NCI-H128 (cell line): ENCODE data around the gene NAV2.
A peak's percentile ranks its signal among the peaks of the same experiment; 100 is the strongest.

Experiments
- DNase-seq: peaks from one replicate; lab custom pipeline; 2025; ENCODE audit not compliant: unreplicated experiment; lab: John Stamatoyannopoulos, UW

Gene NAV2

GRCh38 chr11:19739872-19740271, 27.2 kb downstream of the NAV2 start:
- DNase-seq, result no peak

- DNase-seq, result no peak
Observed at GRCh38 chr11:19740586-19740985, 27.9 kb downstream of the NAV2 start.

- DNase-seq, result peak; percentile 21
Observed at GRCh38 chr11:19742588-19743292, 30.1 kb downstream of the NAV2 start.

DNA sequence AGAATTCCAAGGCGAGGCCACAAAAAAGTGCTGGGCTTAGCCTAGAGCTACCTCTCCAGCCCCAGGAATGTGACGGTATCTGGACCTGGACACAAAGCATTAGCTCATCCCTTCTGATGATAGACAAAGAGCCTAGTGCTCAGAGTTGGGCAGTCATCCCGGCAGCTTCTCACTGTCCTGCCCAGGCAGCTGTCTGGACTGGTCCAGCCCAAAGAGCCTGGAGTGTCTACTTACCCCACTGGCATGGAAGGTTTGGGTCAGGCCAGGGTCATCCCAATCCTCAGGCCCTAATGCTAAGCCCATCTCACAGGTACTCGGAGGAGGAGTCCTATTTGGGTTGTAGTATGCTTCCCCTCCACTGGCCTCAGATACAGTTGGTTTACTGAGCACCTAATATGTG, 31.0 kb downstream of the NAV2 start:
- DNase-seq, result no peak

- DNase-seq, result no peak
Observed at GRCh38 chr11:19744130-19744529, 31.5 kb downstream of the NAV2 start.

GRCh38 chr11:19746086-19746485, 33.4 kb downstream of the NAV2 start:
- no peak for DNase-seq

DNA sequence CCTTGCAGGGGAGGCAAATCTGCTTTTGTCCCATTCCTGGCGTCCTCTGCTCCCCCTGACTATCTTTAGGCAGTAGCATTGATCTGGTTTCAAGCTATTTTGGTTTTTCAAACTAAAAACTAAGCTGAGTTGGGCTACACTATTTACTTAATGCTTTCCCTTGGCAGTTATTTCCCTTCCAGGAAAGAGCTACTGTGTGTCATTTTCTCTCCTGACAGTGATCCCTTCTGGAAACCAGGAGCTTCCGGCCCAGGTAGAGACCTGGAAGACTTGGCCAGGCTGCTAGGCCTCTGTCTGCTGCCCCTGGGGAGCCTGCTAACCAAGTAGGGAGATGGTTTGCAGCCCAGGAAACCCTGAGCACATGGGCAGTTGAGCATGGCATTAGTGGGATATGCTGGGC, 35.0 kb downstream of the NAV2 start:
- no peak for DNase-seq

DNA sequence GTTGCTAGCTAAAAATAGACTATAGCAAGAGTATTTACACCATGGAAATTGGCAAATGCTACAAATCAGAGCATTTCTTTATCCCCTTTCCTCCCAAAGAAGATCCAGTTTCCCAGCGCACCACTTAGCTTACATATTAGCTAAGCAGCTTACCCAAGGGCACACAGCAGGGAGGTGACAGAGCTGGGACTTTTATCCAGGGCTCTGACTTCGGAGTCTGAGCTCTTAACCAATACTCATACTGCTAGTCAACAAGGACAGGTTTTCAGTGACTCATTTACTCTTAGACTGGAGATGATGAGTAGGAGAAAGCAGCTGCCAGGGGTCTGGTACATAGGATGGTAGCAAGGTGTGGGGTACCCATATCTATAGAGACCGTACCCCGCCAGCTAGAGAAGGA, 38.4 kb downstream of the NAV2 start:
- no peak for DNase-seq

DNA sequence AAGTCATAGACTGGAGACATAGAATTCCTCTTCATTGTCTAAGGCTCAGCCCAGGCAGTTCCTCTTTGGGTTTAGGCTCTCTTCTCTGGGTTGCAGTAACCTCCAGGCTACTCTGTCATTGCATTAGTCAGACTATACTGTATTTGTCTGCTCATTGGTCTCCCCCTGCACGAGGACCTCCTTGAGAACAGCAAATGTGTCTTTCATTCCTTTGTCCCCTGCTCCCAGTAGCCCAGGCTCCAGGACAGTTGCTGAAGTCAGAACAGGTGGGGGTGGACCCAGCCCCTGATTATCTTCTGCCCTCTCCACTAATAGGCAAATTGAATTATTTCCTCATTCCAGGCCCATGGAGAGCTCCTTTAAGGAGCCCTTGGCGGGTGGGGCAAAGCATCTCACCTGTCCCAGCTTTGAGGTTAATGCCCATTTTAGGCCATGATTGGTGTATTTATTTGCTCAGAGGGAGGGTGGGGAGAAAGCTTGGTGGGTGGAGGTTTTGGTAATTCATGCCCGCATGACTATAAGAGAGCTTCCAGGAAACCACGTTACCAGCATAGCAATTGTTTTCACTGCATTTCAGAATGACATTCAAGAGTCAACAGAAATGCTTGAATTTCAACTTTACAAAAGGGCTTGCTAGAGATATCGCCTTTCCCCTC, 40.9 kb downstream of the NAV2 start:
- no peak for DNase-seq

DNA sequence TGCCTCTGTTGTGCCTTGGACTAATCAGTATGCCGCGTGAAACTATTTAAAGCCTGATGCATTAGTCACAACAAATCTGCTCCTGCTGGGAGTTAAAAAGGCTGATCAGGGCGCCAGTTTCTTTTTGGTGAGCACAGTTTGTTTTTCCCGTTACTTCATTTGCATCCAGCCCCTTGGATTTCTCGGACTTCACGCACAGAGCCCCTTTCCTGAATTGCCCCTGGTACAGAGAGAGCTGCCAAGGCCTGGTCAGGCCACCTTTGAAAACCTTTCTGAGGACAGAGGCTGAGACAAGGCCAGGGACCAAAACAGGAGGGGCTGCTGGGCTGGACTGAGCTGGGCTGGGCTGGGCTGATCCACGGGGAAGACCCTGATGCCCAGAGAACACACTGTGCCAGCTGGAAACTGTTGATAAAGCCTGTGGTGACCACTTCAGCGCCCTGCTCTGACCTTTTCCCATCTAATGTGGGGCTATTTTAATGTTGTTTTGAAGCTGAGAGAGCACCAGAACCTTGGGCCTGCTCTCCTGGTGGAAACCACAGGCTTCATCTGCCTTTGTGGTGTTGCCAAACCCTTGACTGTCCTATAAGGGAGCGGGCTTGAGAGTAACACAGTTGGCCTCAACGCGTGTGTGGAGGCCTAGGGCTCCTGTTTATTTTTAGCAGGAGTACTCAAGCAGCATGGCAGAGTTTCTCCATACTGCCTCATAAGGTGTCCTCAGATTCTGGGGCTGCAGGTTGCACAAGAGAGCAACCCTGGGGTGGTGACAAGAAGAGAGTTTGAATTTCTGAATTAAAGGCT, 44.2 kb downstream of the NAV2 start:
- no peak for DNase-seq

GRCh38 chr11:19759389-19759788, 46.8 kb downstream of the NAV2 start:
- no peak for DNase-seq

GRCh38 chr11:19762266-19762665, 49.6 kb downstream of the NAV2 start:
- no peak for DNase-seq

- no peak for DNase-seq
Observed at GRCh38 chr11:19763330-19763729, 50.7 kb downstream of the NAV2 start.

DNA sequence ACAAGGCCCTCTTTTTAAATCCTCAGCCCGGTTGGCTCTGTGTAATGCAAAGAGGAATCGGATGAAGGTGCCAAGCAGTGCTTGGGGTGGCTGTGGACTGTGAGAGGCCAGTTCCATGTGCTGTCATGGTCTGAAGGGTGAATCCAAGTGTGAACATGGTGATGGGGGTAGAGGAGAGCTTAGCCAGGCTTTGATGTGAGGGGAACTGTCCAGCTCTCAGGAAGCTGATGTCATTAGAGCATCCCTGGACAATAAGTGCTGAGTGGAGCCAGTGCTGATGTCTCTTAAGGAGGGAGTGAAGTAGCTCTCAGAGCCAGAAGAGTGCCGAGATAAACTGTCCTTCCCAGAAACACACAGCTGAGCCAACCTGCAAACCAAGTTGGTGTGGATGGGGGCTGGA, 53.6 kb downstream of the NAV2 start:
- DNase-seq, result no peak

- DNase-seq, result no peak
Observed at GRCh38 chr11:19766810-19767209, 54.2 kb downstream of the NAV2 start.

DNA sequence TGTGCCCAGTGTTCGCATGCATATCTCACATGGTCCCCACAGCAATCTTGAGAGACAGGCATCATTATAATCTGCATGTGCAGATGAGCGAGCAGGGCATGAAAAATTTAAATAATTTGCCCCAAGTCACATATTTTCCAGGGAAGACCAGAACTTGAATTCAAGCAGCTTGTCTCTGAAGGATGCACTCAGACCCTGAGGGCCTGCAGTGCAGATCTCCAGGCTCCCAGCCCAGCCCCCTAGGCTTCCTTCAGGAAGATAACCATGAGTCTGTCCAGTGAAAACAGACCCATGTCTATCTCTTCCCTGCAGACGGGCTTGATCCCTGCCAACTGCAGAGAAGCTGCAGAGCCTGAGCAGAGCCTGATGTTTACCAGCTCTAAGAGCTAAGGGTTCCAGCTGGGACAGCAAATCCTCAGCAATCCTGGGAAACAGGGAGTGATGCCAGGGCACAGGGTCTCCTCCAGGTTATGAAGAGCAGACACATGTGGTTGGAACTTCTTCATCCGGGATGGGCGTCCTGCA, 55.1 kb downstream of the NAV2 start:
- DNase-seq, result no peak

GRCh38 chr11:19768197-19768596, 55.6 kb downstream of the NAV2 start:
- DNase-seq, result no peak

DNA sequence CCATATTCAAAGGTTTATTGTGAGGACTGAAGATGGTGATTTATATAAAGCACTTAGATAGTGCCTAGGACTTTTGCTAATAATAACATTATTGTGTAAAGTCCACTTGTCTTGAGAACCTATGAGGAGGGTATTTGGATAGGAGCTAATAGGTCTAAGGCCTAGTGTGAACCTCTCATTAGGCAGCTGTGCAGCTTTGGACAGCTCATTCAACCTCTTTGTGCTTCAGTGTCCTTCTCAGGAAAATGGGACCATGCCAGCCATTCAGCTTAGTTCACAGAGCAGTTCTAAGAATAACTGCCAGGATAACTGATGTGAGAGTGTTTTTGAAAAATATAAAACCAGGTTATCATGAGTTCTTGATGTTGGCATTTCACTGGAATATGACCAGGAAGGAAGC, 56.2 kb downstream of the NAV2 start:
- DNase-seq, result no peak

- DNase-seq, result no peak
Observed at GRCh38 chr11:19769820-19770219, 57.2 kb downstream of the NAV2 start.

GRCh38 chr11:19770277-19770676, 57.6 kb downstream of the NAV2 start:
- no peak for DNase-seq

DNA sequence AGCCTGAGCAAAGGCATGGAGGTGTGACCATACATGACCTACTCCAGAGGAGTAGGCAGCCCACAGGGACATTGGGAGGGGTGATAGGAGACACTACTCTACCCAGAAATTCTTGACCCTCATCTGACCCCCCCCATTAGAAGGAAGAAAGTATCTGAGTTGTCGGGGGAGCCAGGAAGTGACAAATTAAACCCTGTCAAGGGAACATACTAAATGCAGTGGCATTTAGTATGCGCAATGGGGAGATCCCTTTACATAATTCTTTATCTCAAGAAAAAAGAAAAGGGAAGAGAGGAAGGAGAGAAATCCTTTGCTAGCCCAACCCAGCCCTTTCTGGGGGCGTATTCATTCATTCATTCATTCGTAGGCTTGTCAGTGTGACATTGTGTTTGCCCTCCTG, 58.8 kb downstream of the NAV2 start:
- no peak for DNase-seq

DNA sequence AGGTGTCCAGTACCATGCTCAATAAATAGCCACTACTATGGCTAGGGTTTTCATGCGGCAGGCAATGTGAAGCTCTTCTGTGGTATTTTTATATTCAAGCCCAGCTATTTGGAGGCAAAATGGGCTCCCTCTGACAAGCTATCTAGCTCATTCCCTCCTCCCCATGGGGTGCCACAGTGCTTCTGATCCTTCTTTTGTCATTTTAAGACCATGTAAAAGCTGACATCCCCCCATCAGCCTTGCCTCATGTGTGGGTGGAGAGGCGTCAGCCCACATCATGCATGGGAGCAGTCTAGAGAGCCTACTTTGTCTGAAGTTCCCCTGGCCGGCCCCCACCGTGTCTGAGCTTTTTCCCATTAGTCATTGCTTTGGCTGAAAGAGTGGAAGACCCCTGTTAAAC, 59.8 kb downstream of the NAV2 start:
- DNase-seq, result no peak
